K562 (cell line): Measurements from ENCODE around the gene SPTAN1. TPM values are rescaled to one million over a fixed set of nuclear protein-coding genes. Genes with fewer than 3 reads are reported as not detected.

Experiments used
- ATF1 ChIP-seq, 2 experiments: fragments of 450-650 bp in 1 of 2; IDR thresholded peaks; 2 replicates each; pipeline ENCODE4 v1.6.1; 2016; ENCODE audit warnings: missing compliant biosample characterization in 1 of 2, missing genetic modification characterization in 1 of 2
- CCAR2 ChIP-seq: fragments of 200-400 bp; formaldehyde crosslinking; IDR thresholded peaks from 2 replicates; pipeline ENCODE4 v1.6.1; 2017; ENCODE audit warnings: mild to moderate bottlenecking, low read depth, low read length
- E2F3 ChIP-seq: fragments of 250-450 bp; sonication (Bioruptor Pico); IDR thresholded peaks from 2 replicates; pipeline ENCODE4 v1.4.0; 2020; ENCODE audit warnings: mild to moderate bottlenecking
- EHMT2 ChIP-seq: fragments of 450-650 bp; IDR thresholded peaks from 2 replicates; pipeline ENCODE4 v1.6.1; 2018; ENCODE audit warnings: antibody characterized with exemption
- GTF2E2 ChIP-seq: fragments of 200-800 bp; sonication (Bioruptor generic); IDR thresholded peaks from 2 replicates; pipeline ENCODE4 v1.6.1; 2016; ENCODE audit warnings: missing genetic modification characterization, missing compliant biosample characterization
- HDAC3 ChIP-seq: fragments of 450-650 bp; IDR thresholded peaks from 2 replicates; pipeline ENCODE4 v1.6.1; 2018; ENCODE audit warnings: borderline replicate concordance, mild to moderate bottlenecking, moderate library complexity; ENCODE audit not compliant: partially characterized antibody
- HDAC8 ChIP-seq: fragments of 450-650 bp; IDR thresholded peaks from 2 replicates; pipeline ENCODE4 v1.6.1; 2016; ENCODE audit warnings: mild to moderate bottlenecking, missing genetic modification characterization, moderate library complexity, missing compliant biosample characterization
- HOXB6 ChIP-seq: fragments of 250-450 bp; sonication (Bioruptor Pico); IDR thresholded peaks from 2 replicates; pipeline ENCODE4 v1.5.1; 2022; ENCODE audit warnings: mild to moderate bottlenecking, borderline replicate concordance
- KDM4B ChIP-seq, 2 experiments: fragments of 450-650 bp in 1 of 2; sonication (generic) in 1 of 2; IDR thresholded peaks; 2 replicates each; pipeline ENCODE4 v1.6.1; 2016 to 2017; ENCODE audit warnings: borderline replicate concordance in 2 of 2, antibody characterized with exemption in 1 of 2, low read depth in 1 of 2, mild to moderate bottlenecking in 1 of 2
- MCM3 ChIP-seq: fragments of 450-650 bp; IDR thresholded peaks from 2 replicates; pipeline ENCODE4 v1.6.1; 2016
- MCM5 ChIP-seq: fragments of 450-650 bp; IDR thresholded peaks from 2 replicates; pipeline ENCODE4 v1.6.1; 2016; ENCODE audit warnings: low read depth
- MEIS2 ChIP-seq: fragments of 450-650 bp; IDR thresholded peaks from 2 replicates; pipeline ENCODE4 v1.6.1; 2014; ENCODE audit warnings: mild to moderate bottlenecking; ENCODE audit not compliant: partially characterized antibody
- NFIX ChIP-seq: fragments of 250-450 bp; sonication (Bioruptor Pico); IDR thresholded peaks from 2 replicates; pipeline ENCODE4 v1.4.0; 2020; ENCODE audit warnings: low read depth, mild to moderate bottlenecking, moderate library complexity
- PCBP1 ChIP-seq: fragments of 200-400 bp; formaldehyde crosslinking; IDR thresholded peaks from 2 replicates; pipeline ENCODE4 v1.6.1; 2018; ENCODE audit warnings: mild to moderate bottlenecking, low read depth, low read length; ENCODE audit not compliant: poor library complexity, severe bottlenecking
- RFX5 ChIP-seq: IDR thresholded peaks from 2 replicates; pipeline ENCODE4 v1.6.1; 2011; ENCODE audit warnings: low read depth, mild to moderate bottlenecking, improper control_type of control experiment, low read length
- SMAD4 ChIP-seq: fragments of 250-450 bp; sonication (Bioruptor Pico); conservative IDR thresholded peaks from 2 replicates; pipeline ENCODE4 v1.8.0; 2021; ENCODE audit warnings: inconsistent platforms, mild to moderate bottlenecking, moderate library complexity
- SP1 ChIP-seq: sonication (generic); formaldehyde crosslinking; IDR thresholded peaks from 2 replicates; pipeline ENCODE4 v1.8.1; 2022; ENCODE audit warnings: mild to moderate bottlenecking, missing genetic modification reagents
- UBTF ChIP-seq, 2 experiments: IDR thresholded peaks; 2 replicates each; pipeline ENCODE4 v1.6.1; 2012; ENCODE audit warnings: improper control_type of control experiment in 2 of 2, low read depth in 2 of 2, low read length in 2 of 2, borderline replicate concordance in 1 of 2
- ZEB2 ChIP-seq: fragments of 450-650 bp; IDR thresholded peaks from 2 replicates; pipeline ENCODE4 v1.6.1; 2016
- ZKSCAN8 ChIP-seq: fragments of 200-800 bp; sonication (Bioruptor generic); IDR thresholded peaks from 2 replicates; pipeline ENCODE4 v1.6.1; 2016; ENCODE audit warnings: missing genetic modification characterization, missing compliant biosample characterization
- ZNF165 ChIP-seq: fragments of 250-450 bp; sonication (Bioruptor Pico); IDR thresholded peaks from 2 replicates; pipeline ENCODE4 v1.4.0; 2020; ENCODE audit warnings: borderline replicate concordance
- ZNF431 ChIP-seq: sonication (generic); formaldehyde crosslinking; IDR thresholded peaks from 2 replicates; pipeline ENCODE4 v1.8.0; 2022; ENCODE audit warnings: mild to moderate bottlenecking, missing genetic modification reagents
- ZNF740 ChIP-seq, 3 experiments: fragments of 200-800 bp in 1 of 3; sonication (Bioruptor generic) in 1 of 3; sonication (generic) in 1 of 3; formaldehyde crosslinking in 1 of 3; IDR thresholded peaks; 2 replicates each; pipeline versions ENCODE4 v1.6.1 to v1.8.0; 2016 to 2022; ENCODE audit warnings: mild to moderate bottlenecking in 2 of 3, missing compliant biosample characterization in 2 of 3, missing genetic modification characterization in 2 of 3, missing genetic modification reagents in 1 of 3
- polyA plus RNA-seq, 8 experiments: library from polyadenylated mRNA; depleted of rRNA in 4 of 8; stranded (reverse) in 5 of 8; unstranded in 3 of 8; fragments of >200 nt; fragmentation: Nextera tagmentation in 2 of 8; fragmentation: Illumina TruSeq in 1 of 8; extraction: Ambion mirVana in 2 of 8; extraction: Trizol in 1 of 8; gene quantifications; 2 replicates each; pipeline versions ENCODE4 v1.2.1 to v1.2.3, GENCODE V29; 2011 to 2014; ENCODE audit warnings: inconsistent platforms in 1 of 8, missing spikeins in 1 of 8
- total RNA-seq, 7 experiments: library from RNA; depleted of rRNA in 6 of 7; stranded (reverse); fragments of >200 nt in 6 of 7; fragmentation: Illumina TruSeq in 2 of 7; extraction: Trizol in 2 of 7; gene quantifications; 2 replicates each; pipeline versions ENCODE4 v1.2.1 to v1.2.3, GENCODE V29; 2011 to 2021; ENCODE audit warnings: low replicate concordance in 1 of 7

The SPTAN1 gene
- total and polyA plus RNA-seq, 9 of the 15 experiments (the other 6 are each of a cell fraction or from before 2014, with no cell fraction given): 1.5 to 13.5 (median 6.8) TPM

GRCh38 chr9:128552153-128552743 is at the start of gene SPTAN1 (continued):
- TF ChIP-seq UBTF (IDR thresholded peaks at IDR 0.05; ENCODE audit: borderline replicate concordance in 1 of 2, low read depth in 2 of 2, low read length in 2 of 2) (no peak), MCM5 (no peak), CCAR2 (no peak), SMAD4 (CRISPR knock-in tag) (peak; percentile 68; the same call in 1 of the 2 replicates), ZNF431 (CRISPR knock-in tag) (no peak), ZKSCAN8 (no peak), ZNF165 (CRISPR knock-in tag) (no peak), HOXB6 (CRISPR knock-in tag) (no peak), MCM3 (no peak), HDAC3 (no peak), EHMT2 (no peak), HDAC8 (no peak), RFX5 (no peak), ATF1 (CRISPR knock-in tag; IDR thresholded peaks at IDR 0.05) (no peak), ATF1 (tag; IDR thresholded peaks at IDR 0.05) (peak; percentile 68), GTF2E2 (tag) (0 out of 2 replicates have a peak, but pooled peaks have one; percentile 57), SP1 (CRISPR knock-in tag) (peak; percentile 57; the same call in 1 of the 2 replicates), E2F3 (CRISPR knock-in tag) (no peak), KDM4B (IDR thresholded peaks at IDR 0.05; ENCODE audit: borderline replicate concordance in 2 of 2, low read depth in 1 of 2) (peak in 1 of 2 experiments; percentile 77; a peak in 1 of 4 replicates), ZEB2 (no peak), MEIS2 (peak; percentile 1), ZNF740 (CRISPR knock-in tag; IDR thresholded peaks at IDR 0.05) (no peak), ZNF740 (tag; IDR thresholded peaks at IDR 0.05) (no peak), NFIX (CRISPR knock-in tag) (no peak), PCBP1 (peak; percentile 94)
